Measurements from ENCODE around the gene S100G.

Gene S100G

GRCh38 chrX:16646366-16647138 is 3.4 kb upstream of the S100G start:
- H3K4me3 ChIP-seq (ENCODE audit: extremely low read depth, insufficient read depth, low read length, poor library complexity, severe bottlenecking), result no peak overlapping the region
- peaks cover 7% of the 10 kb centered on the region for H3K36me3 ChIP-seq (ENCODE audit: control insufficient read depth, insufficient read depth, low read length)
- H3K4me1 ChIP-seq (ENCODE audit: control insufficient read depth, insufficient read depth, low read length, poor library complexity, severe bottlenecking), result no peaks in the 10 kb centered on the region
- H3K27ac ChIP-seq (ENCODE audit: low read depth, low read length, severe bottlenecking), result no peak overlapping the region
- WGBS, 2 experiments (ENCODE audit: insufficient coverage in 2 of 2), result 88 to 100% methylated on average over 1 to 2 of the region's 4 CpGs
- no peaks in the 10 kb centered on the region for H3K9me3 ChIP-seq (ENCODE audit: control insufficient read depth, low read length)

GRCh38 chrX:16651391-16652024 is 1.6 kb downstream of the S100G start:
- H3K4me3 ChIP-seq (ENCODE audit: extremely low read depth, insufficient read depth, low read length, poor library complexity, severe bottlenecking), result no peak overlapping the region
- H3K4me1 ChIP-seq (ENCODE audit: control insufficient read depth, insufficient read depth, low read length, poor library complexity, severe bottlenecking), result no peaks in the 10 kb centered on the region
- WGBS, 2 experiments (ENCODE audit: insufficient coverage in 2 of 2), result no CpG with 5 or more reads among the region's 4 CpGs
- H3K36me3 ChIP-seq (ENCODE audit: control insufficient read depth, insufficient read depth, low read length), result no peaks in the 10 kb centered on the region
- no peak overlapping the region for H3K27ac ChIP-seq (ENCODE audit: low read depth, low read length, severe bottlenecking)
- H3K9me3 ChIP-seq (ENCODE audit: control insufficient read depth, low read length), result no peaks in the 10 kb centered on the region

- Histone ChIP-seq H3K9me3 (ENCODE audit: control insufficient read depth, low read length) (no peaks in the 10 kb centered on the region), H3K4me1 (ENCODE audit: control insufficient read depth, insufficient read depth, low read length, poor library complexity, severe bottlenecking) (no peaks in the 10 kb centered on the region), H3K4me3 (ENCODE audit: extremely low read depth, insufficient read depth, low read length, poor library complexity, severe bottlenecking) (no peak overlapping the region), H3K36me3 (ENCODE audit: control insufficient read depth, insufficient read depth, low read length) (peaks cover 3% of the 10 kb centered on the region), H3K27ac (ENCODE audit: low read depth, low read length, severe bottlenecking) (no peak overlapping the region)
- WGBS, 2 experiments (ENCODE audit: insufficient coverage in 2 of 2), result 87 to 100% methylated on average over 3 to 6 of the region's 7 CpGs
Observed at GRCh38 chrX:16653424-16653823, 3.5 kb downstream of the S100G start.

- H3K27ac ChIP-seq (ENCODE audit: low read depth, low read length, severe bottlenecking), result no peak overlapping the region
- no peaks in the 10 kb centered on the region for H3K9me3 ChIP-seq (ENCODE audit: control insufficient read depth, low read length)
- H3K36me3 ChIP-seq (ENCODE audit: control insufficient read depth, insufficient read depth, low read length), result peaks cover 3% of the 10 kb centered on the region
- 100% methylated on average over 1 of the region's 3 CpGs; no CpG with 5 or more reads in 1 of the 2 experiments for WGBS, 2 experiments (ENCODE audit: insufficient coverage in 2 of 2)
- H3K4me1 ChIP-seq (ENCODE audit: control insufficient read depth, insufficient read depth, low read length, poor library complexity, severe bottlenecking), result no peaks in the 10 kb centered on the region
- no peak overlapping the region for H3K4me3 ChIP-seq (ENCODE audit: extremely low read depth, insufficient read depth, low read length, poor library complexity, severe bottlenecking)
Observed at GRCh38 chrX:16654093-16654492, 4.1 kb downstream of the S100G start.

- peaks cover 9% of the 10 kb centered on the region for H3K36me3 ChIP-seq (ENCODE audit: control insufficient read depth, insufficient read depth, low read length)
- no CpG with 5 or more reads among the region's 2 CpGs for WGBS, 2 experiments (ENCODE audit: insufficient coverage in 2 of 2)
Observed at GRCh38 chrX:16658284-16658683, 8.3 kb downstream of the S100G start.

GRCh38 chrX:16659321-16659720 is 9.4 kb downstream of the S100G start:
- Histone ChIP-seq H3K9me3 (ENCODE audit: control insufficient read depth, low read length) (no peaks in the 10 kb centered on the region), H3K36me3 (ENCODE audit: control insufficient read depth, insufficient read depth, low read length) (peaks cover 10% of the 10 kb centered on the region), H3K27ac (ENCODE audit: low read depth, low read length, severe bottlenecking) (no peak overlapping the region), H3K4me1 (ENCODE audit: control insufficient read depth, insufficient read depth, low read length, poor library complexity, severe bottlenecking) (peaks cover 4% of the 10 kb centered on the region), H3K4me3 (ENCODE audit: extremely low read depth, insufficient read depth, low read length, poor library complexity, severe bottlenecking) (no peak overlapping the region)
- no CpG with 5 or more reads among the region's 1 CpG for WGBS, 2 experiments (ENCODE audit: insufficient coverage in 2 of 2)

More at GRCh38 chrX:16658284-16658683, 8.3 kb downstream of the S100G start:
- Histone ChIP-seq H3K4me3 (ENCODE audit: extremely low read depth, insufficient read depth, low read length, poor library complexity, severe bottlenecking) (no peak overlapping the region), H3K27ac (ENCODE audit: low read depth, low read length, severe bottlenecking) (no peak overlapping the region), H3K9me3 (ENCODE audit: control insufficient read depth, low read length) (no peaks in the 10 kb centered on the region), H3K4me1 (ENCODE audit: control insufficient read depth, insufficient read depth, low read length, poor library complexity, severe bottlenecking) (peaks cover 4% of the 10 kb centered on the region)

GRCh38 chrX:16661495-16661894 is 11.5 kb downstream of the S100G start:
- no peak overlapping the region for H3K27ac ChIP-seq (ENCODE audit: low read depth, low read length, severe bottlenecking)
- H3K4me3 ChIP-seq (ENCODE audit: extremely low read depth, insufficient read depth, low read length, poor library complexity, severe bottlenecking), result no peak overlapping the region
- WGBS, 2 experiments (ENCODE audit: insufficient coverage in 2 of 2), result no CpG with 5 or more reads among the region's 2 CpGs
- peaks cover 19% of the 10 kb centered on the region for H3K36me3 ChIP-seq (ENCODE audit: control insufficient read depth, insufficient read depth, low read length)
- H3K9me3 ChIP-seq (ENCODE audit: control insufficient read depth, low read length), result no peaks in the 10 kb centered on the region
- H3K4me1 ChIP-seq (ENCODE audit: control insufficient read depth, insufficient read depth, low read length, poor library complexity, severe bottlenecking), result peaks cover 4% of the 10 kb centered on the region

- Histone ChIP-seq H3K9me3 (ENCODE audit: control insufficient read depth, low read length) (no peaks in the 10 kb centered on the region), H3K4me3 (ENCODE audit: extremely low read depth, insufficient read depth, low read length, poor library complexity, severe bottlenecking) (no peak overlapping the region), H3K27ac (ENCODE audit: low read depth, low read length, severe bottlenecking) (no peak overlapping the region), H3K4me1 (ENCODE audit: control insufficient read depth, insufficient read depth, low read length, poor library complexity, severe bottlenecking) (peaks cover 4% of the 10 kb centered on the region), H3K36me3 (ENCODE audit: control insufficient read depth, insufficient read depth, low read length) (peaks cover 17% of the 10 kb centered on the region)
- WGBS, 2 experiments (ENCODE audit: insufficient coverage in 2 of 2), result no CpG with 5 or more reads among the region's 2 CpGs
Observed at GRCh38 chrX:16662402-16662801, 12.4 kb downstream of the S100G start.

GRCh38 chrX:16664074-16664473 is 14.1 kb downstream of the S100G start:
- Histone ChIP-seq H3K27ac (ENCODE audit: low read depth, low read length, severe bottlenecking) (no peak overlapping the region), H3K4me3 (ENCODE audit: extremely low read depth, insufficient read depth, low read length, poor library complexity, severe bottlenecking) (no peak overlapping the region), H3K9me3 (ENCODE audit: control insufficient read depth, low read length) (no peaks in the 10 kb centered on the region), H3K4me1 (ENCODE audit: control insufficient read depth, insufficient read depth, low read length, poor library complexity, severe bottlenecking) (peaks cover 4% of the 10 kb centered on the region), H3K36me3 (ENCODE audit: control insufficient read depth, insufficient read depth, low read length) (peaks cover 16% of the 10 kb centered on the region)
- 100% methylated on average over 1 to 3 of the region's 5 CpGs for WGBS, 2 experiments (ENCODE audit: insufficient coverage in 2 of 2)

- Histone ChIP-seq H3K9me3 (ENCODE audit: control insufficient read depth, low read length) (no peaks in the 10 kb centered on the region), H3K4me3 (ENCODE audit: extremely low read depth, insufficient read depth, low read length, poor library complexity, severe bottlenecking) (no peak overlapping the region), H3K36me3 (ENCODE audit: control insufficient read depth, insufficient read depth, low read length) (peaks cover 16% of the 10 kb centered on the region), H3K27ac (ENCODE audit: low read depth, low read length, severe bottlenecking) (no peak overlapping the region), H3K4me1 (ENCODE audit: control insufficient read depth, insufficient read depth, low read length, poor library complexity, severe bottlenecking) (peaks cover 2% of the 10 kb centered on the region)
- no CpG with 5 or more reads among the region's 2 CpGs for WGBS, 2 experiments (ENCODE audit: insufficient coverage in 2 of 2)
Observed at GRCh38 chrX:16664626-16665025, 14.7 kb downstream of the S100G start.

- no peaks in the 10 kb centered on the region for H3K9me3 ChIP-seq (ENCODE audit: control insufficient read depth, low read length)
- no peak overlapping the region for H3K27ac ChIP-seq (ENCODE audit: low read depth, low read length, severe bottlenecking)
- WGBS, 2 experiments (ENCODE audit: insufficient coverage in 2 of 2), result no CpG with 5 or more reads among the region's 2 CpGs
- no peak overlapping the region for H3K4me3 ChIP-seq (ENCODE audit: extremely low read depth, insufficient read depth, low read length, poor library complexity, severe bottlenecking)
- H3K4me1 ChIP-seq (ENCODE audit: control insufficient read depth, insufficient read depth, low read length, poor library complexity, severe bottlenecking), result no peaks in the 10 kb centered on the region
- H3K36me3 ChIP-seq (ENCODE audit: control insufficient read depth, insufficient read depth, low read length), result peaks cover 16% of the 10 kb centered on the region
Observed at GRCh38 chrX:16665089-16665488, 15.1 kb downstream of the S100G start.
